RWPE1 (cell line): ENCODE results near the gene ATXN2.

Source experiments
- CTCF ChIA-PET: fragments of 350-600 bp; sonication (Branson Sonifier 250); formaldehyde crosslinking; extraction: SDS; loops from one replicate; lab custom pipeline; 2021; lab: Yijun Ruan, JAX
- POLR2A ChIA-PET: fragments of 400-600 bp; formaldehyde crosslinking; extraction: SDS; loops from one replicate; lab custom pipeline; 2020; ENCODE audit warnings: antibody characterized with exemption; ENCODE audit not compliant: low non-redundant PET; lab: Yijun Ruan, JAX
- DNase-seq: peaks from one replicate; pipeline ENCODE4 v3.0.0; 2012; ENCODE audit warnings: low spot score
- H3K27ac ChIP-seq: fragments of 450-650 bp; 2 replicates; pipeline ENCODE4 v1.5.1; 2017
- TF ChIP-seq, protein P1 (sequence below): fragments of 450-650 bp; conservative IDR thresholded peaks from 2 replicates; pipeline ENCODE4 v1.5.1; 2017; ENCODE audit warnings: low read depth, mild to moderate bottlenecking

The ATXN2 gene

DNA sequence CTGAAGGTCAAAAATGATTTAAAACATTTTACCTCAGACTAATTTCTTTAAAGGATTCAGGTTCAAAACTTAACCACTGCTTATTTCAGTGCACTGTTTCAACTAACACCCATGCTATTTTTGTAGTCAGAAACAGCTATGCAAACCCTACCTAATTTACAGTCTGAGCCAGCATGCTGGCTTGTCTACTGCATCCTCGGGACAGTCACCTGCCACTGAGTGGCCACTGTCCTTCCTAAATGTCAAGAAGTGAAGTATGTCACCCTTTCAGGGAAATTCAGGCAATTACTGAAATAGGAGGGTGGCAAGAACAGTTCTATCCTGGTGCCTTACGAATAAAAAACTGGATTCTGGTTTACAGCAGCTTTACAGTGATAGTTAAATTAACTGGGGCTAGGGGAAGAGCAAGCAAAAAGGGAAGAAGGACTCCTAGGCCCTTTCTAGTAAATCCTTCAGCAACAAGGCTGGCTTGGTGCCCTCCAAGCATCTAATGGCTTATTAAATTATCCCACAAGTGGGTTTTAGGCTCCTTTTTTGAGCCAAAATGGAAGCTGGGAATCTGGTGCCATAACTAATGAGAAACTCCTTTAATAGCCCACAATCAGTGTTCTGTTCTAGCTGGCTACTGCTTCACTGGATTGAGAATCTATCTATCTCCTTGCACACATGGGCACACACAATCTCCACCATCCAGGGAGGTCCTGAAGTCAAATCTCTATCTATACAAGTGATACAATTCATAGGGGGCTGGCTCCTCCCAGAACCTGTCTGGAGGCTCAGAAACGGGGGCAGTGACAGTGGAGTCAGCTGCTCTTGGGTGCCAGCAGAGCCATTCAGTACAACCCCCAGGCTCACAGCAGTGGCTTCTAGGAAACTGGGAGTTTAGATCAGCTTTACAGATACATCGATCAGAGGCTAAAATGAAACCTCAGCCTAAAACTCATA is 150.0 kb downstream of the ATXN2 start:
- TF ChIP-seq, protein P1, sequence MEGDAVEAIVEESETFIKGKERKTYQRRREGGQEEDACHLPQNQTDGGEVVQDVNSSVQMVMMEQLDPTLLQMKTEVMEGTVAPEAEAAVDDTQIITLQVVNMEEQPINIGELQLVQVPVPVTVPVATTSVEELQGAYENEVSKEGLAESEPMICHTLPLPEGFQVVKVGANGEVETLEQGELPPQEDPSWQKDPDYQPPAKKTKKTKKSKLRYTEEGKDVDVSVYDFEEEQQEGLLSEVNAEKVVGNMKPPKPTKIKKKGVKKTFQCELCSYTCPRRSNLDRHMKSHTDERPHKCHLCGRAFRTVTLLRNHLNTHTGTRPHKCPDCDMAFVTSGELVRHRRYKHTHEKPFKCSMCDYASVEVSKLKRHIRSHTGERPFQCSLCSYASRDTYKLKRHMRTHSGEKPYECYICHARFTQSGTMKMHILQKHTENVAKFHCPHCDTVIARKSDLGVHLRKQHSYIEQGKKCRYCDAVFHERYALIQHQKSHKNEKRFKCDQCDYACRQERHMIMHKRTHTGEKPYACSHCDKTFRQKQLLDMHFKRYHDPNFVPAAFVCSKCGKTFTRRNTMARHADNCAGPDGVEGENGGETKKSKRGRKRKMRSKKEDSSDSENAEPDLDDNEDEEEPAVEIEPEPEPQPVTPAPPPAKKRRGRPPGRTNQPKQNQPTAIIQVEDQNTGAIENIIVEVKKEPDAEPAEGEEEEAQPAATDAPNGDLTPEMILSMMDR: no peak
- ChIA-PET POLR2A (no interaction called here), CTCF (interaction anchor here (0.6 to 3.2 kb wide), 3 partner anchors 42 to 120 kb away, joined by 3 to 16 read pairs (median 4); no protein-coding TSS in a partner anchor)
- H3K27ac ChIP-seq: peak overlapping the region; percentile 75; the same call in 1 of the 2 replicates
- no peak for DNase-seq

DNA sequence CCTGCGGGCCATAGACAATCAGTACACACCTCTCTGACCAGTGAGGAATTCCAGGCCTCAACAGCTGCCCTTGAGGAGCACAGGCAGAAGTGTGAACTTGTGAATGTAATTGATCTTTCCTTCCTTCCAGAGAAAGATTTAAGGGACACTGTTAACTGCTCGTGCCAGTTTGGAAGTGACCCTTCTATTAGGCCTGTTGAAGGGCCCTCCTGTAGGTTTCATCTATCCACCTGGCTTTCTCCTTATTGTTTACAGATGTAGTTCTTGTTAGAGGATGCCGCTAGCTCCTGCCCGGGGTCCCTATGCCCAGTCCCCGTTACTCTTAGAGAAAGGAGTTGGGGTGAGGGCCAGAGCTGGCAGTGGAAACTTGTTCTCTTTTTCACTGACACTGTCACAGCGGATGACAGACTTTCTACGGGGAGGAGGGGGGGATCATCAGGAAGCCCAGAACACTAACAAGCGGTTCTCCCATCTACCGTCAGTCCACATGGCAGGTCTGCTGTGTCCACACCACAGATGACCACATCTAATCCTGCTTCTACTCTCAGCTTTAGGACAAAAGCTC is 150.8 kb downstream of the ATXN2 start:
- no peak for DNase-seq
- TF ChIP-seq, protein P1: no peak
- ChIA-PET POLR2A (no interaction called here), CTCF (interaction anchor here (0.6 to 3.2 kb wide), 3 partner anchors 41 to 113 kb away, joined by 4 to 16 read pairs (median 4); no protein-coding TSS in a partner anchor)
- peak overlapping the region; percentile 75; the same call in 1 of the 2 replicates for H3K27ac ChIP-seq

- TF ChIP-seq, protein P1: no peak
- DNase-seq: no peak
- H3K27ac ChIP-seq: peak overlapping the region; percentile 75; the same call in 1 of the 2 replicates
- ChIA-PET POLR2A (no interaction called here), CTCF (interaction anchor here (0.6 to 3.2 kb wide), 2 partner anchors 51 to 112 kb away, joined by 4 to 16 read pairs; no protein-coding TSS in a partner anchor)
Observed at GRCh38 chr12:111447571-111448265, 151.4 kb downstream of the ATXN2 start.

- peak overlapping the region; percentile 75 for H3K27ac ChIP-seq
- TF ChIP-seq, protein P1: no peak
- CTCF ChIA-PET: interaction anchor here (0.6 to 2.4 kb wide), 2 partner anchors 27 to 50 kb away, joined by 3 to 8 read pairs; no protein-coding TSS in a partner anchor
- POLR2A ChIA-PET: interaction anchor here (0.6 kb wide), 1 partner anchor 119 kb away, joined by 3 read pairs; no protein-coding TSS in a partner anchor
- no peak for DNase-seq
Observed at GRCh38 chr12:111446631-111447570, 152.2 kb downstream of the ATXN2 start.

DNA sequence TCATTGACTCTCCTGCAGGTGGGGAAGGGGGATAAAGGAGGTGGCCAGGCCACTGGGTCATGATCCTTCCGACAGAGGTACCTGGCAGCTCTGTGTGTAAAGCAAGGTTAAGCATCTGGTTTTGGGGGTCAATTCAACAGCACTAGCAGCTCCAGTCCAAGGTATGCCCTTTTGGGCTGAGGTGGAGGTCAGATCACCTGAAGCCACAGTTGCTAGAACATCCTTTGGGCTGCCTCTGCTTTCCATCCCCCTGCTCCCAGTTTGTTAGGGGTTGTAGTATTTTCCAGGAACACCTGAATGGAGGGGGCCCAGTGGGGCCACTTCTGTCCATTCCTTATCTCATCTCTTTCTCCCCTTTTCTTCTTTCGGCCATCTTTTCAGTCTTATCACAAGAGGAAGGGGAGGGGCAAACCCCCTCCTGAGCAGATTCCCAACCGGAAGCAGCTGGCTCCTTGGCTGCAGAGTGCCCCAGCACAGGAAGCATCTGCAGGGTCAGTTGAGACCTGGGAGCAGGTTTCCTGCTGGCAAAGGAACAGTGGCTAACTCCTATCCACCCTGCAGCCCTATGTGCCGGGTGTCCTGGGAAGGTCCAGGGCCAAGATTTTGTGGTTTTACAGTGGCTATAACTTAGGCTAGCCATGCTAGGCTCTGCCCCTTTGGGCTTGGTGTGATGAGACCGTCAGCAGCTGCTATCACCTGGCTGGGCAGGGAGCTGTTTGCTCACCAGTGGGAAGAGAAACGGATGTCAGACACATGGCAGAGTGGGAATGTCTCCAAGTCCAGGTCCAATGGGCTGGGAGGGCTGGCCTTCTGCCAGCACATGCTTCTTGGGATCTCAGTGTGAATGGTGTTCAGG is 153.2 kb downstream of the ATXN2 start:
- ChIA-PET CTCF (interaction anchor here (2.4 kb wide), 1 partner anchor 49 kb away, joined by 8 read pairs; no protein-coding TSS in a partner anchor), POLR2A (interaction anchor here (0.7 kb wide), 1 partner anchor 17 kb away, joined by 3 read pairs; no protein-coding TSS in a partner anchor)
- TF ChIP-seq, protein P1: no peak
- no peak for DNase-seq
- peak overlapping the region; percentile 75 for H3K27ac ChIP-seq
